ENCODE data around the gene AK1. TPM values are rescaled to one million over a fixed set of nuclear protein-coding genes. Genes with fewer than 3 reads are reported as not detected.

The AK1 gene
- total and polyA plus RNA-seq, 2 of the 13 experiments (the other 11 are each of a cell fraction or from before 2014, with no cell fraction given) = 19.1 to 32.8 TPM

GRCh38 chr9:127877566-127877998, at the start of gene AK1 (continued):
- TF ChIP-seq, protein P1, sequence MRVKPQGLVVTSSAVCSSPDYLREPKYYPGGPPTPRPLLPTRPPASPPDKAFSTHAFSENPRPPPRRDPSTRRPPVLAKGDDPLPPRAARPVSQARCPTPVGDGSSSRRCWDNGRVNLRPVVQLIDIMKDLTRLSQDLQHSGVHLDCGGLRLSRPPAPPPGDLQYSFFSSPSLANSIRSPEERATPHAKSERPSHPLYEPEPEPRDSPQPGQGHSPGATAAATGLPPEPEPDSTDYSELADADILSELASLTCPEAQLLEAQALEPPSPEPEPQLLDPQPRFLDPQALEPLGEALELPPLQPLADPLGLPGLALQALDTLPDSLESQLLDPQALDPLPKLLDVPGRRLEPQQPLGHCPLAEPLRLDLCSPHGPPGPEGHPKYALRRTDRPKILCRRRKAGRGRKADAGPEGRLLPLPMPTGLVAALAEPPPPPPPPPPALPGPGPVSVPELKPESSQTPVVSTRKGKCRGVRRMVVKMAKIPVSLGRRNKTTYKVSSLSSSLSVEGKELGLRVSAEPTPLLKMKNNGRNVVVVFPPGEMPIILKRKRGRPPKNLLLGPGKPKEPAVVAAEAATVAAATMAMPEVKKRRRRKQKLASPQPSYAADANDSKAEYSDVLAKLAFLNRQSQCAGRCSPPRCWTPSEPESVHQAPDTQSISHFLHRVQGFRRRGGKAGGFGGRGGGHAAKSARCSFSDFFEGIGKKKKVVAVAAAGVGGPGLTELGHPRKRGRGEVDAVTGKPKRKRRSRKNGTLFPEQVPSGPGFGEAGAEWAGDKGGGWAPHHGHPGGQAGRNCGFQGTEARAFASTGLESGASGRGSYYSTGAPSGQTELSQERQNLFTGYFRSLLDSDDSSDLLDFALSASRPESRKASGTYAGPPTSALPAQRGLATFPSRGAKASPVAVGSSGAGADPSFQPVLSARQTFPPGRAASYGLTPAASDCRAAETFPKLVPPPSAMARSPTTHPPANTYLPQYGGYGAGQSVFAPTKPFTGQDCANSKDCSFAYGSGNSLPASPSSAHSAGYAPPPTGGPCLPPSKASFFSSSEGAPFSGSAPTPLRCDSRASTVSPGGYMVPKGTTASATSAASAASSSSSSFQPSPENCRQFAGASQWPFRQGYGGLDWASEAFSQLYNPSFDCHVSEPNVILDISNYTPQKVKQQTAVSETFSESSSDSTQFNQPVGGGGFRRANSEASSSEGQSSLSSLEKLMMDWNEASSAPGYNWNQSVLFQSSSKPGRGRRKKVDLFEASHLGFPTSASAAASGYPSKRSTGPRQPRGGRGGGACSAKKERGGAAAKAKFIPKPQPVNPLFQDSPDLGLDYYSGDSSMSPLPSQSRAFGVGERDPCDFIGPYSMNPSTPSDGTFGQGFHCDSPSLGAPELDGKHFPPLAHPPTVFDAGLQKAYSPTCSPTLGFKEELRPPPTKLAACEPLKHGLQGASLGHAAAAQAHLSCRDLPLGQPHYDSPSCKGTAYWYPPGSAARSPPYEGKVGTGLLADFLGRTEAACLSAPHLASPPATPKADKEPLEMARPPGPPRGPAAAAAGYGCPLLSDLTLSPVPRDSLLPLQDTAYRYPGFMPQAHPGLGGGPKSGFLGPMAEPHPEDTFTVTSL (CRISPR knock-in tag; IDR thresholded peaks at IDR 0.05; ENCODE audit: borderline replicate concordance) = no peak
- TF ChIP-seq EZH2 (conservative IDR thresholded peaks at IDR 0.05; ENCODE audit: low read depth, low read length) = no peak
- no peak for TF ChIP-seq TCF12 (IDR thresholded peaks at IDR 0.05)
- TF ChIP-seq TCF12 (CRISPR knock-in tag; IDR thresholded peaks at IDR 0.05) = no peak
- no peak for TF ChIP-seq HNRNPH1 (optimal IDR thresholded peaks at IDR 0.05; ENCODE audit: low read depth, low read length)
- TF ChIP-seq ZNF792 (CRISPR knock-in tag; IDR thresholded peaks at IDR 0.05) = no peak
- TF ChIP-seq TFAP4 (IDR thresholded peaks at IDR 0.05; ENCODE audit: borderline replicate concordance, low read depth) = no peak
- TF ChIP-seq CC2D1A (CRISPR knock-in tag; IDR thresholded peaks at IDR 0.05) = no peak
- TF ChIP-seq ADNP (CRISPR knock-in tag; IDR thresholded peaks at IDR 0.05) = no peak
- no peak for TF ChIP-seq ZNF224 (CRISPR knock-in tag; IDR thresholded peaks at IDR 0.05)
- TF ChIP-seq CBX1 (IDR thresholded peaks at IDR 0.05; ENCODE audit: low read depth) = no peak
- TF ChIP-seq TBX3 (IDR thresholded peaks at IDR 0.05; ENCODE audit: borderline replicate concordance) = no peak
- TF ChIP-seq ZNF251 (CRISPR knock-in tag; IDR thresholded peaks at IDR 0.05) = no peak
- no peak for TF ChIP-seq KAT2B (IDR thresholded peaks at IDR 0.05; ENCODE audit: borderline replicate concordance, low read depth, low read length)
- TF ChIP-seq ZNF335 (CRISPR knock-in tag; IDR thresholded peaks at IDR 0.05) = no peak
- TF ChIP-seq ZEB1 (IDR thresholded peaks at IDR 0.05; ENCODE audit: insufficient replicate concordance, low read depth) = no peak
- TF ChIP-seq ATAD3A (CRISPR knock-in tag; IDR thresholded peaks at IDR 0.05) = no peak
- no peak for TF ChIP-seq NR2F6 (IDR thresholded peaks at IDR 0.05)
- no peak for TF ChIP-seq NR2F6 (CRISPR knock-in tag; IDR thresholded peaks at IDR 0.05)
- TF ChIP-seq, protein P2, sequence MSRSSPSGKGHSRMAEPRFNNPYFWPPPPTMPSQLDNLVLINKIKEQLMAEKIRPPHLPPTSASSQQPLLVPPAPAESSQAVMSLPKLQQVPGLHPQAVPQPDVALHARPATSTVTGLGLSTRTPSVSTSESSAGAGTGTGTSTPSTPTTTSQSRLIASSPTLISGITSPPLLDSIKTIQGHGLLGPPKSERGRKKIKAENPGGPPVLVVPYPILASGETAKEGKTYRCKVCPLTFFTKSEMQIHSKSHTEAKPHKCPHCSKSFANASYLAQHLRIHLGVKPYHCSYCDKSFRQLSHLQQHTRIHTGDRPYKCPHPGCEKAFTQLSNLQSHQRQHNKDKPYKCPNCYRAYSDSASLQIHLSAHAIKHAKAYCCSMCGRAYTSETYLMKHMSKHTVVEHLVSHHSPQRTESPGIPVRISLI (CRISPR knock-in tag; IDR thresholded peaks at IDR 0.05; ENCODE audit: borderline replicate concordance) = no peak
- TF ChIP-seq MTF2 (CRISPR knock-in tag; IDR thresholded peaks at IDR 0.05; ENCODE audit: borderline replicate concordance) = no peak
- no peak for TF ChIP-seq HCFC1 (IDR thresholded peaks at IDR 0.05; ENCODE audit: low read depth, low read length)
- TF ChIP-seq NFIB (CRISPR knock-in tag; IDR thresholded peaks at IDR 0.05; ENCODE audit: borderline replicate concordance) = no peak
- no peak for TF ChIP-seq PHB2 (IDR thresholded peaks at IDR 0.05; ENCODE audit: partially characterized antibody)

All from HepG2 (cell line).